Endometrial microvascular endothelial cells (primary cell): ENCODE results near the gene FHAD1. TPM values are rescaled to one million over a fixed set of nuclear protein-coding genes. Genes with fewer than 3 reads are reported as not detected.
"Not testable (repeated sequence)": the region's sequence is repeated elsewhere in the genome, so short reads cannot be mapped to it uniquely, and the experiment has no call there.

Experiments used
- in situ Hi-C: cut with HindIII; loops from 2 replicates; pipeline ENCODE4 v1.10.0; 2017; ENCODE audit warnings: low sequenced_read_pairs, low pct_unique_long_range_greater_than_20kb; ENCODE audit errors: inconsistent ontology term
- total RNA-seq: library from RNA; depleted of rRNA; stranded (reverse); fragments of >200 nt; gene quantifications from one replicate; pipeline ENCODE4 v1.2.3, GENCODE V29; 2015; ENCODE audit errors: inconsistent ontology term

FHAD1 gene
- total RNA-seq, 1 donor from 2014 or later: 1.2 TPM

- in situ Hi-C loops: no loop called here
Observed at GRCh38 chr1:15290382-15290781, 43.4 kb downstream of the FHAD1 start.

GRCh38 chr1:15295696-15296095 is 48.7 kb downstream of the FHAD1 start:
- in situ Hi-C loops: no loop called here

- in situ Hi-C loops: no loop called here
Observed at GRCh38 chr1:15296585-15297321, 49.7 kb downstream of the FHAD1 start.

GRCh38 chr1:15297975-15298374 is 51.0 kb downstream of the FHAD1 start:
- in situ Hi-C loops: not testable (repeated sequence)

DNA sequence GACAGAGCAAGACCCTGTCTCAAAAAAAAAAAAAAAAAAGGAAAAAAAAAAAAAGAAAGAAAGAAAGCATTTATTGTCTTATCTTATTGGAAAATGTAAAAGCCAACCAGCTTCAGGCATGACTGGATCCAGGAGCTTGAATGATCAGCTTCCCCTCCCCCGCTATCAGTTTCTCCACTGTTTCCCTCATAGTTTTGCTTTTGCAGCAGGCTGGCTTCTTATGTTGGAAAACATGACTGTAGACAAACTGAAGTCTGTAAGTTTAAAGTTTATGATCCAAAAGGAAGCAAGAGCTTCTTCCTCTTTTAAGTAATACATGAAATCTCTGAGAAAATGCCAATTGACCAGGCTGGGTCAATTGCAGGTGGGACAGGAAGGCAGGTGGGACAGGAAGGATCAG is 52.2 kb downstream of the FHAD1 start:
- in situ Hi-C loops: no loop called here

- in situ Hi-C loops: no loop called here
Observed at GRCh38 chr1:15299806-15300205, 52.8 kb downstream of the FHAD1 start.

- in situ Hi-C loops: no loop called here
Observed at GRCh38 chr1:15303935-15304334, 56.9 kb downstream of the FHAD1 start.

GRCh38 chr1:15304708-15305467 is 57.9 kb downstream of the FHAD1 start:
- in situ Hi-C loops: no loop called here

- in situ Hi-C loops: no loop called here
Observed at GRCh38 chr1:15305468-15305770, 58.4 kb downstream of the FHAD1 start.

GRCh38 chr1:15306352-15306751 is 59.3 kb downstream of the FHAD1 start:
- in situ Hi-C loops: not testable (repeated sequence)

GRCh38 chr1:15308135-15308534 is 61.1 kb downstream of the FHAD1 start:
- in situ Hi-C loops: no loop called here

DNA sequence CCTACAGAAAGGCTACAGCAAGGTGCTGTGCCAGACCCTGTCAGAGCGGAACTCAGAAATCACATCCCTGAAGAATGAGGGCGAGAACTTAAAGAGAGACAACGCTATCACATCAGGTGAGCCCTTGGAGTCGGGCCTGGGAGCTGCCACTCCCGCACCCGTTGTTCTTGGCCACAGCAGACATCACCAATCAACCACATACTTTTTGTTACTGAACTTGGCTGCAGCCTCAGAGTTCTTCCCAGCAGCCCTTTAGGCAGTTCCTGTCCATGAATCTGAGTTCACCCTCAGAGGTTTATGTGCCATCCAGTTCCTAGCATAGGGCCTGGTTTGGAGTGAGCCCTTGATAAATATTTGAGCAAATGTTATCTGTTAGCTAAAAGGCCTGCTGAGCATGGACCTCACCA is 61.6 kb downstream of the FHAD1 start:
- in situ Hi-C loops: no loop called here

- in situ Hi-C loops: no loop called here
Observed at GRCh38 chr1:15309687-15310086, 62.7 kb downstream of the FHAD1 start.

DNA sequence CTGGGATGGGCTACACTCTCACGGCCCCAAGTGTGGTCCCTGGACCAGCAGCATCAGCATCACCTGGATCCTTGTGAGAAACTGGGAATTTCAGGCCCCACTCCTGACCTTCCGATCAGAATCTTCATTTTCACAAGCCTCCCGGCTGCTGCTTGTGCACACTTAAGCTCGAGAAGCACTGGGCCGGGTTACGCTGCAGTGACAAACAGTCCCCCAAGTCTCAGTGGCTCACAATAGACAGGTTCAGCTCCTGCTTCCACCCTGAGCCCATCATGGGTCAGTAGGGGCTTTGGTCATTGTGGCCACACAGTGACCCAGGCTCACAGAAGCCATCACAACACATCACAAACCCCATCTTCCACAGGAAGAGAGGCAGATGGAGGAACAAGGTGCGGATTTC is 63.5 kb downstream of the FHAD1 start:
- in situ Hi-C loops: no loop called here

DNA sequence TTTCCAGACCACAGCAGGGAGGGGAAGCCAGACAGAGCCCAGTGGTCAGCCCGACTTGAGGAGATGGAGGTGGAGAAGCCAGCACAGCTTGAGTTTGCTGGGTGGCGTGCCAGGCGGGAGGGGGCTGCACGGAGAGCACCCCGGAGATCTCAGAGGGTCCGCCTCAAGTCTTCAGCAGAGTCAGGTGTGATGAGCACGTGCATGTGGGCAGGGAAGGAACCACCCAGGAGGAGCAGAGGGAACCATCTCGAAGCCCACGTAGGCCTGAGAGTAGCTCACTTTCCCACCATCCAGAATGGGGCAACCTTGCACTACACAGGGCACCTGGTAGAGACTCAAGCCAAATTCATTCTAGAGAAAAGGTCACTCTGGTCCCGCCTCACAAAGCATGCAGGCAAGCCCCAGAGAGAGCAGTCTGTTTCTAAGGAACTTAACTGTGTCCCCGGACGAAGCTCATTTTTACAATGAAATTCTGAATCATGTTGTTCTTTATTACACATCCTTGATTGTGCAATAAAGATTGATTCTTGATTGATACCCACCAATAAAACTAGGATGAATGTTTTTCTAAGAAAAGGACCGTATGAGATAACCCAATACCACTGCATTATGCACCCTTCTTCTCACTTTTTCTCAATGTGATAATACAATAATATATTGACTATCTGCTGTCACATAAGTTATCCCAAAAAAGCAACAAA is 64.2 kb downstream of the FHAD1 start:
- in situ Hi-C loops: no loop called here

- in situ Hi-C loops: no loop called here
Observed at GRCh38 chr1:15311880-15312279, 64.9 kb downstream of the FHAD1 start.

DNA sequence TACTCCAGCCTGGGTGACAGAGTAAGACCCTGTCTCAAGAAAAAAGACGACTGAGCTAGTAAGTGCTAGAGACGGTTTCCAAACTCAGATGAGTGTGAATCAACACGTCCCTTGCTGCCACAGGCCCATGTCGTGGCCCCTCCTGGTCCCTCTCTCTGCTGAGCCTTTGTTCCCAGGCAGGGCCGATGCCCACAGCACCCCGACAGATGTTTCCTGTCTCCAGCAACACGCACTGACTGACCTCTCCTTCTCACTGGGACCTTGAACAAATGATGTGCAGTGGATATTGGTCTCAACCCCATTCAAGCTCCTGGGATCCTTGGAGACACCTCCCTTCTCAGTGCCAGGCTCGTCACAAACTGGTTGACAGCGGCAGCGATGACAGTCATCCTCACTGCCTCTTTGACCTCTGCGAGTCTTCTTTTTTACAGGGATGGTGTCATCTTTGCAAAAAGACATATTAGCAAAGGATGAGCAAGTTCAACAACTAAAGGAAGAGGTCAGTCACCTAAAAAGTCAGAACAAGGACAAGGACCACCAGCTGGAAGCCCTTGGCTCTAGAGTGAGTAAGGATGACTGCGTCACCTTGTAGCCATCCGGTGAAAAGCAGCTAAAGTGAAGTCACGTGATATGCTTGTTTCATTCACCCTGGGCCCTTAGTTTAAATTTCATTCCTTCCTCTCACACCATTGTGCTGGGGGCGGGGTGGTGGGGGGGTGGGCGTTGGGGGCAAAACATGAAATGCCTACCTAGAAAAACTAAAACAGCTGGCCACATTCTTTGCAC is 65.8 kb downstream of the FHAD1 start:
- in situ Hi-C loops: no loop called here

- in situ Hi-C loops: no loop called here
Observed at GRCh38 chr1:15314328-15315281, 67.6 kb downstream of the FHAD1 start.
